Progenitor cell of endocrine pancreas (in vitro differentiated cells): ENCODE data around the gene PDE9A. TPM values are rescaled to one million over a fixed set of nuclear protein-coding genes. Genes with fewer than 3 reads are reported as not detected.

Experiments
- DNase-seq: peaks from one replicate; pipeline ENCODE4 v3.0.0; 2021; ENCODE audit warnings: low spot score; ENCODE audit not compliant: unreplicated experiment
- H3K27ac Mint-ChIP-seq: 2 replicates; pipeline ENCODE4 v1.8.0; 2021; ENCODE audit warnings: mild to moderate bottlenecking, moderate library complexity, mixed read lengths
- H3K27me3 Mint-ChIP-seq: 2 replicates; pipeline ENCODE4 v1.8.0; 2021; ENCODE audit warnings: mixed read lengths
- H3K36me3 Mint-ChIP-seq: 2 replicates; pipeline ENCODE4 v1.8.0; 2022; ENCODE audit warnings: mixed read lengths; ENCODE audit not compliant: insufficient read depth
- H3K4me1 Mint-ChIP-seq: 2 replicates; pipeline ENCODE4 v1.8.0; 2021; ENCODE audit warnings: low read depth, mixed read lengths
- H3K4me3 Mint-ChIP-seq: 2 replicates; pipeline ENCODE4 v1.8.0; 2021; ENCODE audit warnings: low read depth, mild to moderate bottlenecking, moderate library complexity, mixed read lengths
- H3K9me3 Mint-ChIP-seq: 2 replicates; pipeline ENCODE4 v1.8.0; 2021; ENCODE audit warnings: low read depth, mixed read lengths
- total RNA-seq: library from RNA; stranded (reverse); gene quantifications from 2 replicates; pipeline ENCODE4 v1.2.1, GENCODE V29; 2021
- TF ChIP-seq, protein P1 (sequence below): fragments of 200-600 bp; sonication (generic); IDR thresholded peaks from one replicate; pipeline ENCODE4 v1.5.0; 2021; ENCODE audit warnings: antibody characterized with exemption, mild to moderate bottlenecking; ENCODE audit not compliant: unreplicated experiment

PDE9A gene
- total RNA-seq, 1 donor from 2014 or later: 57.0 TPM

DNA sequence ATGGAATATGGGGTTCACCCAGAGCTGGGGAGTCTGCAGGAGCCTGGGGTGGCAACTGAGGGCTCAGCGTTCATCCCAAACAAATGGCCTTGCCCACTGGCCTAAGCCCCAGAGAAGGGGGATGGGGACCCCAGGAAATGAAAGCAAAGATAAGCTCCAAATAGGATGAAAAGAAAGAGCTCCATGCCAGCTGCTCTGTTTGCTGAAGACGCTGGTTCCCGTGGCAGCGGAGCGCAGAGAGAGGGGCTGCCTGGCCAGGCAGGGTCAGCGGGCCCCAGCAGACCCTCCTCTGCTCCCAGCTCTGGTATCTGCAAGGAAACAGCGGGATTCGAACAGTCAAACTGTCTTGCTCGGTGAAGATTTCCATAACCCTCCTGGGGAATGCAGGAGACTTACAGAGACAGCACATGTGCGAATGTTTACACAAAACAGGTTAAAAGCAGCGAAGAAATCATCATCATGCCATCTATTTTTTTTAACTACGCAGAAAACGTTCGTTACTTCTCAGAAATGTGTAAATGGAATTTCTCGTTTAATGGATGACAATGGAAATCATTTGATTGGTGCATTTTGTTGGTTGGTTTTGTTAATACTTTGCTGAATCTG, 94.4 kb downstream of the PDE9A start:
- DNase-seq: no peak
- no peaks in the 10 kb centered on the region for H3K9me3 Mint-ChIP-seq
- H3K27me3 Mint-ChIP-seq: no peaks in the 10 kb centered on the region
- TF ChIP-seq, protein P1, sequence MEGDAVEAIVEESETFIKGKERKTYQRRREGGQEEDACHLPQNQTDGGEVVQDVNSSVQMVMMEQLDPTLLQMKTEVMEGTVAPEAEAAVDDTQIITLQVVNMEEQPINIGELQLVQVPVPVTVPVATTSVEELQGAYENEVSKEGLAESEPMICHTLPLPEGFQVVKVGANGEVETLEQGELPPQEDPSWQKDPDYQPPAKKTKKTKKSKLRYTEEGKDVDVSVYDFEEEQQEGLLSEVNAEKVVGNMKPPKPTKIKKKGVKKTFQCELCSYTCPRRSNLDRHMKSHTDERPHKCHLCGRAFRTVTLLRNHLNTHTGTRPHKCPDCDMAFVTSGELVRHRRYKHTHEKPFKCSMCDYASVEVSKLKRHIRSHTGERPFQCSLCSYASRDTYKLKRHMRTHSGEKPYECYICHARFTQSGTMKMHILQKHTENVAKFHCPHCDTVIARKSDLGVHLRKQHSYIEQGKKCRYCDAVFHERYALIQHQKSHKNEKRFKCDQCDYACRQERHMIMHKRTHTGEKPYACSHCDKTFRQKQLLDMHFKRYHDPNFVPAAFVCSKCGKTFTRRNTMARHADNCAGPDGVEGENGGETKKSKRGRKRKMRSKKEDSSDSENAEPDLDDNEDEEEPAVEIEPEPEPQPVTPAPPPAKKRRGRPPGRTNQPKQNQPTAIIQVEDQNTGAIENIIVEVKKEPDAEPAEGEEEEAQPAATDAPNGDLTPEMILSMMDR: no peak
- H3K36me3 Mint-ChIP-seq: peaks cover 16% of the 10 kb centered on the region
- no peak overlapping the region for H3K4me3 Mint-ChIP-seq
- no peak overlapping the region for H3K27ac Mint-ChIP-seq
- H3K4me1 Mint-ChIP-seq: peaks cover 22% of the 10 kb centered on the region

DNA sequence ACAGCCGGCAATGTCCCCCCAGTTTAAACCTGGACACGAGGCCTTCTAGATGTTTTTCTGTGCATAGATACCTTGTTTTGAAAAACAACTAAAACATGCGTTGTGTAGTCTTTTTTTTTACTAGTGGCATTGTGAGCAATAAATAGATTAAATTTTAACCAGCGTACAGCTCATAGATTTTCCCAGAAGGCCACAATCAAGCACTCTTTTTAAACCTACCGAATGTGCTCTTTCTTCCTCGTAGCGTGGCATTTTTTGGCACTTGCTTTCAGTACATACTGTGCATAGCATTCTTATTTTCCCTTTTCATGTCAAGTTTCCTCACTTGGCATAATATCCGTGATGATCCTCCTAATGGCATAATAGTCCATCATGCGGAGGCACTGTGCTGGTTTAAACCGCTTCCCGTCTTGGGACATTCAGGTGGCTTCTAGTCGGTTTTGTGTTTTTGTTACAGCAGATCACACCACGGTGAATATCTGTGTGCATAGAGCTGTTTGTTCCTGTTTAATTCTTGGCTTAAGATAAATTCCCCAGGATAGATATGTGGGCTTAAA, 95.3 kb downstream of the PDE9A start:
- H3K9me3 Mint-ChIP-seq: no peaks in the 10 kb centered on the region
- TF ChIP-seq, protein P1: no peak
- no peak overlapping the region for H3K27ac Mint-ChIP-seq
- peaks cover 22% of the 10 kb centered on the region for H3K4me1 Mint-ChIP-seq
- no peaks in the 10 kb centered on the region for H3K27me3 Mint-ChIP-seq
- peaks cover 11% of the 10 kb centered on the region for H3K36me3 Mint-ChIP-seq
- DNase-seq: no peak
- no peak overlapping the region for H3K4me3 Mint-ChIP-seq

DNA sequence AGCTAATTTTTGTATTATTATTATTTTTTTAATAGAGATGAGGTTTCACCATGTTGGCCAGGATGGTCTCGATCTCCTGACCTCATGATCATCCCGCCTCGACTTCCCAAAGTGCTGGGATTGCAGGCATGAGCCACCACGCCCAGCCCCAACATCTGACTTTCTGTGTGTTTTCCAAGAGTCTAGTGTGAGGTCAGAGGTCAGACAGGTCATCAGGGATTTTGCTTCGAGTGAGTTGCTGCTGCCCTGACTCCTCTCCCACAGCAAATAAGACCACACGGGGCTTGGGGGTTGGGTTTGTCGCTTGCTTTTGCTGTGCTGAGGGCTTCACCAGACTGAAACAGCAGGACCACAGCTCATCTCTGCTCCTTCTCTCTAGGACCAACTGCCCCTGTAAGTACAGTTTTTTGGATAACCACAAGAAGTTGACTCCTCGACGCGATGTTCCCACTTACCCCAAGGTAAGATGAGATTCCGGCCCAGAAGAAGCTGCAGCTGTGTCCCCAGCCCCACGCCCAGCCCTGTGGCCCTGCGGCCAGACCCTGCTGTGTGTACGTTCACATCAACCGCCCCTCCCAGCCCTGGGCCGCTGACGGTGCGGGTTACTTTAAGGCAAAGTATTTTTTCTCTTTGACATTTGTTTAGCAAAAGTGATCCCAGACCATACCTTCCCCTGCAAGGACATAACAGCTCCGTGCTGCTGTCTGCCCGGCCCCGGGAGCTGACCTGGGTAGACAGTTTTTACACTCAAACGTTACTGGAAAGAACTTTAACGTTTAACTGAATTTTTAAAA, 97.5 kb downstream of the PDE9A start:
- H3K4me1 Mint-ChIP-seq: peaks cover 22% of the 10 kb centered on the region
- H3K27me3 Mint-ChIP-seq: no peaks in the 10 kb centered on the region
- no peaks in the 10 kb centered on the region for H3K9me3 Mint-ChIP-seq
- DNase-seq: no peak
- TF ChIP-seq, protein P1: no peak
- H3K4me3 Mint-ChIP-seq: no peak overlapping the region
- peak overlapping the region; percentile 45 for H3K27ac Mint-ChIP-seq
- H3K36me3 Mint-ChIP-seq: peaks cover 13% of the 10 kb centered on the region

DNA sequence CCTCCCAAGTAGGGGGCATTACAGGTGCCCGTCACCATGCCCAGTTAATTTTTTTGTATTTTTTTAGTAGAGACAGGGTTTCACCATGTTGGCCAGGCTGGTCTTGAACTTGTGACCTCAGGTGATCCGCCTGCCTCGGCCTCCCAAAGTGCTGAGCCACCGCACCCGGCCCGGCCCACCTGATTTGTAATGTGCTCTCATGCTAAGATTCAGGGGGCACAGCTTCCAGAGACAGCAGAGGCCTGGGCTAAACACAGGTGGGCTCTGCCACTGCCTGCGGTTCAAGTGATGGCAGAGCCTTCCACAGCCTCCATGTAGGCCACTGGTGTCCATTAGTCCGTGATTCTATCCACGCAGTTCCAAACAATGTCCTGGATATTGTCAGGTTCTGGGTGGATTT, 98.4 kb downstream of the PDE9A start:
- Mint-ChIP-seq H3K36me3 (peaks cover 12% of the 10 kb centered on the region), H3K4me3 (no peak overlapping the region), H3K4me1 (peaks cover 22% of the 10 kb centered on the region), H3K27ac (no peak overlapping the region), H3K27me3 (no peaks in the 10 kb centered on the region), H3K9me3 (no peaks in the 10 kb centered on the region)
- TF ChIP-seq, protein P1: no peak
- no peak for DNase-seq

DNA sequence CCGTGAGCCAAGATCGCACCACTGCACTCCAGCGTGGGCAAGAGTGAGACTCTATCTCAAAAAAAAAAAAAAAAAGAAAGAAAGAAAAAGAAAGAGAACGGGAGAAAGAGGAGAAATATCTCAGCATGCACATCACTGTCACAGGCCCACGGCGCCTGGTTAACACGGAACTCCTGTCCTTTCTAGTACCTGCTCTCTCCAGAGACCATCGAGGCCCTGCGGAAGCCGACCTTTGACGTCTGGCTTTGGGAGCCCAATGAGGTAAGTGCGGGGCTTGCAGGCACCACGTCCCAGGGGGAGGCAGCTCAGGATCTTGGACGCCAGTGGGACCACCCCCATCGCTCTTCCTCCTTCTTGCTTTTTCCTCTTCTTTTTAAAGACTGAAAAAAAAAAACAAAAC, 100.4 kb downstream of the PDE9A start:
- TF ChIP-seq, protein P1: no peak
- H3K27ac Mint-ChIP-seq: no peak overlapping the region
- peaks cover 16% of the 10 kb centered on the region for H3K36me3 Mint-ChIP-seq
- no peak overlapping the region for H3K4me3 Mint-ChIP-seq
- H3K9me3 Mint-ChIP-seq: no peaks in the 10 kb centered on the region
- DNase-seq: no peak
- H3K4me1 Mint-ChIP-seq: peaks cover 18% of the 10 kb centered on the region
- H3K27me3 Mint-ChIP-seq: no peaks in the 10 kb centered on the region
